Transverse colon (tissue), 3 donors: ENCODE results near the gene SPATA16.

Source experiments
- CTCF ChIP-seq, 5 experiments: fragments of 200-600 bp in 3 of 5; fragments of 450-650 bp in 2 of 5; sonication (generic) in 3 of 5; IDR thresholded peaks; 1 replicate in 2 of 5; 2 replicates in 3 of 5; pipeline ENCODE4 v1.5.1; 2016 to 2017; ENCODE audit warnings: antibody characterized with exemption in 5 of 5, inconsistent platforms in 3 of 5, mild to moderate bottlenecking in 2 of 5, moderate library complexity in 1 of 5
- EP300 ChIP-seq: sonication (generic); formaldehyde crosslinking; IDR thresholded peaks from one replicate; pipeline ENCODE4 v1.6.1; 2017; ENCODE audit warnings: antibody characterized with exemption, low read depth
- POLR2A ChIP-seq: fragments of 450-650 bp; IDR thresholded peaks from one replicate; pipeline ENCODE4 v1.6.1; 2016; ENCODE audit warnings: antibody characterized with exemption, mild to moderate bottlenecking, moderate library complexity

DNA sequence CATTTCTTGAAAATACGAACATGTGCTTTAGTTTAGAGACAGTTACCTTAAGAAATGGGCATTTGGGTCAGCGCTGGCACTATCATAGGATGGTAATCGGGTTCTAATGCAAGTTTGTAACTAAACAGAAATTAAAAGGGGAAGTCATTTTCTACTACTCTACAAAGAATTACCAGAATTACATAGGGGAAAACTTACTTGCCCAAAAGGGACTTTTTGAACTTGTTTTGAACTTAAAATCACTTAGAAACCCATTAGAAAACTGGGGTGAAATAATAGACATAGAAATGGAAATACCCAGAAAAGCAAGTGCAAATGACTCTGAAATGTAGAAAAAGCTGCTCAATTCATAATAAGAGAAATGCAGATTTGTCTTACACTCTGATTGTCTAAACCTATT, 44.9 kb downstream of the SPATA16 start:
- TF ChIP-seq EP300 (no peak), CTCF (IDR thresholded peaks at IDR 0.05) (no peak), POLR2A (no peak)
